Medulla oblongata (tissue), 1 donor: ENCODE data around the gene SGPP2.

Experiments used
- DNase-seq: peaks from one replicate; pipeline ENCODE4 v3.0.0-alpha.2; 2015; ENCODE audit errors: extremely low spot score

SGPP2 gene

DNA sequence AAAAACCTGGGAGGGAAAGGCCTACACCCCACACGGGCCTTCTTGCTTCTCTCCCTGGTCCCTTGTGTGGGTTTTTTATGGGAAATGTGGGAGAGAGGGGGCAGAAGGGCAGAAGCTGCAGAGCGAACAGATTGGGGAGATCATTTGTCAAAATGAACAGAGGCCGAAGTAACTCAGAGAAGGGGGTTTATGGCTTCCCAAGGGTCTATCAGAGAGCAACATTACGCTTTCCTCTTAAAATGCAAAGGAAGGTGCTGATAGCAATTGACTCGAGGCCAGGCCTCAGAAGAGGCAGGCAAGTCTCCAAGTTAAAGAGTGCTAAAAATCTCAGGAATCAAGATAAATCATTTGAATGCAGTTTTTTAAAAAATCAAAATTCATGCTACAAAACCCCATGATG lies 101.5 kb downstream of the SGPP2 start:
- DNase-seq = no peak

DNA sequence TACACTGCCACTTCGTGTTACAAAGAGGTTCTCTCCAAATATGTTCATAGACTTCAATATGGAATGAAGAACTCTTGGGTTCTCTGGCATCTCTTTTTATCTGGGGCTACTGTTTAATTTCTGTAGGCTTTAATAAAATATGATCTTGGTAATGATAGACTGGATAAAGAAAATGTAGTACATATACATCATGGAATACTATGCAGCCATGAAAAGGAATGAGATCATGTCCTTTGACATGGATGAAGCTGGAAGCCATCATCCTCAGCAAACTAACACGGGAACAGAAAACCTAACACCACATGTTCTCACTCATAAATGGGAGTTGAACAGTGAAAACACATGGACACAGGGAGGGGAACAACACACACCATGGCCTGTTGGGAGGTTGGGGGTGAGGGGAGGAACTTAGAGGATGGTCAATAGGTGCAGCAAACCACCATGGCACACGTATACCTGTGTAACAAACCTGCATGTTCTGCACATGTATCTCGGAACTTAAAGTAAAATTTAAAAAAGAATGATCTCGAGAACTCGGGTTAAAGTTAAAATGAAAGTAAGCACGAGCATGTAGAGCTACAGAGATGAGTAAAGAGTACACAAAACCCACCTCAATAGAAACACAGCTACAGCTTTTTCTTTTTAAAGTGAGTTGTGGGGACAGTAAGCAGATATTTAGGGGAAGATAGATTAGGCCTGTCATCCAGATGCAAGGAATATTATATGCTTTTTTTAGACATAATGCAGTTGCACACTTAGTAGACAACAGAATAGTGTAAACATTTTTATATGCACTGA lies 102.3 kb downstream of the SGPP2 start:
- DNase-seq = no peak

DNA sequence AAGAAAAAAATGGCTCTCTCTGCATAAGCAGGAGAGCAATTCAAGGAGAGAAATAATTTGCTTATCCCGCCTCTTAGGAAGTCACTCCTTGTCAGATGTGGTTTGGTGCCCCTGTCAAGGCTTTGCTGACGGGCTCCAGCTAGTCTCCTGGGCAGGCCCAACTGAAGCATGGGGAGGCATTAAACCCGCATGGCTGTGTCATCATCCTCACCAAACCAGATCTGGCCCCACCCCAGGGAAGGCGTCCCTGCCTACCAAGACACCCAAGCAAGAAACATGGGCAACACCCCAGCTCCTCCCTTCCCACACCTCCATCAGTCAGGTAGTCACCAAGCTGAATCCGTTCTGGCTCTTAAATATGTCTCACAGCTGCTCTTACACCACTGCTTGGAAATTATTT lies 108.0 kb downstream of the SGPP2 start:
- DNase-seq = no peak

DNA sequence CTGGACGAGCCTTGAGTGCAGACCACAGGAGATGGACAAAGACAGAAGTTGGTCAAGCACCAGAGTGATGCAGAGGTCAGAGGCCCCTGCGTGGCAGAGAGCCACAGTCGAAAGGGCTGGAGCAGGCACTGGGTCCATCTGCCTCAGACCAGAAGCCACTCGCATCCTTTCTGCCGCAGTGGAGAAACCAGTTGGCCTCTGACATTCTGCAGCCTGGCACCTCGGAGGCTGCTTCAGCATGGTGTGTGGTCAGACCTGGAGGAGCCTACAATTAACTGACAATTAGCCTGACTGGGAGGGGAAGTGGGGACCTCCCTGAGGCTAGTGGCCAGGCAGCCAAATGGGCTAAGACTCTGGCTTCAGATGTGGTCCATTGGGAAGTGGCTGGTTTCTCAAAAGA lies 111.1 kb downstream of the SGPP2 start:
- DNase-seq = no peak

DNA sequence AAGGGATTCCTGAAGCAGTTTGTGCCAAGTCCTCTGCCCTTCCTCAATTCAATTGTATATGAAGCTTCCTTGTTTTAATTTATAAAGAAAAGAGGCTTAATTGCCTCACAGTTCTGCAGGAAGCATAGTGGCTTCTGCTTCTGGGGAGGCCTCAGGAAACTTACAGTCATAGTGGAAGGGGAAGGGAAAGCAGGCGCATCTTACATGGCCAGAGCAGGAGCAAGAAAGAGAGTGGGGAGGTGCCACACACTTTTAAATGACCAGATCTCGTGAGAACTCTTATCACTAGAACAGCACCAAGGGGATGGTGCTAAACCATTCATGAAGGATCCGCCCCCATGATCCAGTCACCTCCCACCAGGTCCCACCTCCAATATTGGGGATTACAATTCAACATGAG lies 114.2 kb downstream of the SGPP2 start:
- DNase-seq = no peak

DNA sequence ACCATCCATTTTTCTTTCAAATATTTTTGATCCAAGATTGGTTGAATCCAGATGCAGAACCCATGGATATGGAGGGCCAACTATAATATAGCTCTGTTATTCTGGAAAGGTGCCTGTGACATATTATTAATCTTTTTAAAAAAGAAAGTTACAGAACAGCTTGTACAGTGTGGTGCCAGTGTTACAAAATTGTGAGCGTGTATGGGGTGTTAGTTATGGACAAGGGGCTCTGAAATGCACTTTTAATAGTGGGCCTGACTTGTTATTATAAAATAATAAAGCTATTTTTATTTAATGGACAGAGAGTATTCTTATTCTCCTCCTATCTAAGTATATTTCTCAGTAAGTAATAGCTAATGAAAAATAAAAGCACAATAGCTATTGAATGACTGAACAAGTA lies 120.3 kb downstream of the SGPP2 start:
- DNase-seq = no peak

DNA sequence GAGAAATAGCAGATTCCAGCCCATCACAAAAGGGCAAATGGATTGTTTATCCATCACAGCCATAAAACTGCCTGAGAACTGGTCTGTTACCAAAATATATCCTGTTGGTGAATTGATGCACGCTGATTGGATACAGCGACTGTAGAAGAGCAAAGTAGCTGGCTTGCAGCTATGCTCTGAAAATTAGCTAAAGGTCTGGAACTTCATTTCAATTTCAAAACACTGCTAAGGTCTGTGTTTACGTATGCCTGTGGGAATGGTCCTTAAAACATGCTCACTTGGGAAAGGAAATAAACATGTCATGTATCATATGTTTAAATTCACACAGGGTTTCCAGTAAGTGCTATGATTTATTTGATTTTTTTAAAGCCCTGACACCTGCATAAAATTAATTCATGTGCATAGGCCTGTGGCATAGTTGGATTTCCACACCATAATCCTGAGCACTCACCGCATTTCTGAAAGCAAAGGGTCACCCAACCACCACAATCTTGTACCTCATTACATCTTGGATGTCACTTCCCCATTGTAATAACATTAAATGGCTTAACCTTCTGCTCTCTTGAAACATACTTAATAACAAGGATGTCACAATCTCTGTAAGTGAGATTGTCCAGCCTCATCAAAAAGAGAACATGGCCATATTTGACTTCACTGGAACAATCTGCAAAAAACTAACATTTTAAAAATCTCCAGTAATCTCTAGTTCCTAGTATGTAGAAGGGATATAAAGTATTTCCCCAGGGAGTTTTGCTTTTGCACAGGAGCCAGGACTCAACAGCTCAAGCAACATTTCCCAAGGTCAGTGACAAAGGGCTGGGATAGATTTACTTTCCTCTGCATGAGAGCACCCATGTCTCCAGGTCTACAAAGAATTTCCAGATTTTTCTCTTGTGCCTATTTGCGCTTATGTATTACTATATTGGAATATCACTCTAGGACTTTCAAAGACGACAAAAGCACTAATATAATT lies 121.8 kb downstream of the SGPP2 start:
- DNase-seq = no peak

DNA sequence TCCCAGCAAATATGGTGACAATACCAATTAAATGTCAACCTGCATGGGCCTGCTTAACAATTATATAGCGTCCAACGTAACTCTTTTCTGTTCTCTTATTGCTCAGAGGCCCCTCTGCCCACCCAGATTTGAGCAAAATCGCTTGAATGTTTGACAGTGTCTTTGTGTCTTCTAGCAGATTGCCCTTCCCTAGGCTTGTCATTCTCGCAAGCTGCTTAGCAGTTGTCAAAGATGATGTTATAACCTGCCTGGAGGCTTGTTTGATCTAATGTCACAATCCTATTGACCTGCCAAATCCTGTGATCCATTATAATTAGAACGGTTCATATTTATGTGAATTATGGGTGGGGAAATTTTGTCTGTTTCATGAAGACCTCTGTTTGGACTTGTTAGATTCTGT lies 122.7 kb downstream of the SGPP2 start:
- DNase-seq = no peak

DNA sequence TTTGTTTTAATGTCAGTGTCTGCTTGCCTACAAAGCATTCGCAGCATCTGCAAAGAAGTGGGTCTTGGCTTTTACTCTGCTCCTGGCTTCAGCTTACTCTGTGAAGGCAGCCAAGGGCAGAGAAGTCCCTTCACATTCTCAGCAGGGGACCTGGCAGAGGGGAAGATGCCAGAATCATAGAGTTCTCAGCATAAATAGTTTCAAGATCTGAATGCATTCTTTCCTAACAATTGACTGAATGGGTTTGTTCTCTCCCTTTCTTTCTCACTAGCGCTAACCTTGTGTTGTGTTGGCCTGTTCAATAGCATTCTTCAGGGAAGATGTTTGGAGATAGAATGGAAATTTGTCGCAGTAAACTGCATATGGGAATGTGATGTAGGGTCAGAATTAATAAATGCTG lies 124.6 kb downstream of the SGPP2 start:
- peak; percentile 56 for DNase-seq

DNA sequence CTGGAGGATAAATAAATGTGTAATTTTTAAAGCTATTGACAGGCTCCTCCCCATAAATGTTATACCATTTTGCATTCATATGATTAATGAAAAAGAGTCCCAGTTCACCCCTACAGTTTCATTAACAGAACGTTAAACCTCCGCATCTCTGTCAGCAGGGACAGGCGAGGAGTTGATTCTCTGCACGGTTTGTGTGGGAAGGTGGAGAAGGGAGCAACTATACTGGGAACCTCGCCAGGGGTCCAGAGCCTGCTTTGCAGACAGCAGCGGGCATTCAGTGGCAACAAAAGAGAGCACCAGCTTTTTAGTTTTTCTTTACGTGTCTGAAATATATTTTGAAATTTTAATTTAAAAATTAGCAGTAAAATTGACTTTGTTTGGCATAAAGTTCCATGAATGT lies 130.2 kb downstream of the SGPP2 start:
- no peak for DNase-seq

DNA sequence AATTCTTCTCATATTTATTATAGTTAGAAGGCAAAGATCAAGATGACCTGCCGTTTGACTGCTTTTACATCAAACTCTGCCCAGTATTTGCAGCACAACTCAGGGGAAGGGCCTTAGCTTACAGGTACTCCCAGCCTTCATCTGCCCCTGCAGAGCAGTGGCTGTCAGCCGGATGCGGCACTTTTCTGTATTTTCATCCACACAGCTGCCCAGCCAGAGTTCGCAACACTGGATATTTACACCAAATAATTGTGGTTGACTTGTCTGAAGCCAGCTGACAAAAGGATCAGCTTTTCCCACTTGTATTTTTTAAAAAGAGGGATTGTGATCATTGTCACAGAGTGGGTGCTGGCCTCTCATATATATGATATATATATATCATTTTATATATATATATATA lies 136.8 kb downstream of the SGPP2 start:
- no peak for DNase-seq

DNA sequence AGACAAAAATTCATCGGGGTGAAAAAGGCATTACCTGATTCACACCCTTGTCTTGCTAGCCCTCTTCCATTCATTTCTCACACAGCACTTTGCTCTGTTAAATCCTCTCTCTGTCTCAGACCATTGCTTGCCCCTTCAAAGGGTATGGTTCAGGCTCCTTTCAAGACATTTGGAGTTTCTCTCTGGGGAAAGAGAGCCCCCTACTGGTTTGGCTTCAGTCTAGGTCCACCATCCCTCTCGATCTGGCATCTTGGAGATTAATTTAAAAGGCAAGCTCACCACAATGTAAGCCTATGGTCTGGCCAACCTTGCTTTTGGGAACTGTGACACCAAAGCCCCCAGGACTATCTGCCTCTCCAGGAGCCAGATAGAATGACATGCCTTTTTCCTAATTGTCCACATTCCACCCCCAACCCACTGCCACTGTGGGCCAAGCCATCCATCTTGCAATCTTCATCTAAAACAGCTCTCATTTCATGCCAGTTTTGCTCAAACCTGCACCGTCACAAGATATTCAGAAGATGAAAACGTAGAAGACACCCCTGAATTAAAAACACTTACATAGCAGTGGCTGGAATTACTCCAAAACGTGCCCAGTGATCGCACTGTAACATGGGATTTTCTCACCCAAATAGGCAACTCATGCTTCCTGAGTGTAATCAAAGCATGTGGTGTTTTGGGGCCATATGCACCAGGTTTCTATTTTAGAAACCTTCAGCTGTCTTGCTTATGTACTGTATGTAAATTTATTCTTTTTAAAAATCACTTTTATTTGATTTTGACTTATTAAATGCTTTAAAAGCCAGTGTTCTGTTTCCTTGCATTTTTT lies 137.7 kb downstream of the SGPP2 start:
- DNase-seq = peak; percentile 78

DNA sequence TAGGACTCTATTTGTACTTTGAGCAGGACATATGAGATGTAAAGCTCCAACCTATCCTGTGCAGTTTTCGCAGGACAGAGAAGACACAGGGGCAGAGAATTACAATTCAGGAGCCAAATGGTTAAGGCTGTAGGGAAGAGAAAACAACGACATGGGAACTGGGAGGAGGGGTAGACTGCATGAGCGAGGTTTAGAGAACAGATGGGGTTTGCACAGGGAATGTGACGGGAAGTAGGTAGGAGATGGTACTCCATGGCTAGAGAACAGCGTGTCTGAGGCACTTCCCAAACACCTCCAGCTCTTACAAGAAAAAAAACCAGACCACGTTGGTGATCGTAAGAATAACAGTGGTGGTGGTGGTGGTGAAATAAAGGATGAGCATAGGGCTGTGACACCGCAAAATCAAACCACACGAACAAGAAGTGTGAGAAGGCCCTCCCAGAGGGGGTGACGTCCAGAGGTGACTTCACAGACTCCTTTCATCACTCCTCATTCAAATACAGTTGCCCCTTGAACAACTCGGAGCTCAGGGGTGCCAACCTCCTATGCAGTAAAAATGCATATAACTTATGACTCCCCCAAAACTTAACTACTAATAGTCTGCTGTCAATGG lies 138.9 kb downstream of the SGPP2 start:
- no peak for DNase-seq

DNA sequence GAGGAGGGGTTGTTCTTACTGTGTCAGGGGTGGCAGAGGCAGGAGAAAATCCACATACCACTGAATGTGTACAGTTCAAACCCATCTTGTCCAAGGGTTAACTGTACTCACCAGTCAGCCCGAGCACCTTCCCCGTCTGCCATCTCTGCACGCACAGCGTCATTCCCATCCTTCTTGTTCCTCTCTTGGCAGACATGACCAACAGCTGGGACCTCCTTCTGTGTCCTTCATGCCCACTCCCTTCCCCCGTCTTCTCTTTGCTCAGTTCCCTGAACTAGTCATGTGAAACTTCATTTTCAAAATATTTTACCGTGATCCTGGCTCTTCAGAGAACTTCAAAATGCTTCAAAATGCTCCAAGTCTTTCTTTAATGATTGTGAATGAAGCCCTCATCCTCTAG lies 139.6 kb downstream of the SGPP2 start:
- DNase-seq = no peak

DNA sequence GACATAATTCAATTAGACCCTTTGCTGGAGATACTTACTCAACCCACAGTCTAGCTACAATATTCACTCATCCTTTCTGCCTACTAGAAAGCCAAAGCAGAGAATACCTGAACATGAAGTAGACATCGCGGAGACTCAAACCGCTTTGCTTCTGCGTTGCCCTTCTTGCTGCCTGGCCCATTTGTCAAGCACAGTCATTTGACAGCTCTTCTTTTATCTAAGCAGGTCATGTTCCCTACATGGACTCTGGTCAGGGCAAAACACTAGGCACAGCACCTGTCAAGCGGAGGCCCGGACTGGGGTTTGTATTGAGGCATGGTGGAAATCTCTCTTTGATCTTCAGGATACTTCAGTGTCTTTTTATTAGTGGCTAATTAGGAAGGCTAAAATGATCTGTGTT lies 141.9 kb downstream of the SGPP2 start:
- DNase-seq = no peak

DNA sequence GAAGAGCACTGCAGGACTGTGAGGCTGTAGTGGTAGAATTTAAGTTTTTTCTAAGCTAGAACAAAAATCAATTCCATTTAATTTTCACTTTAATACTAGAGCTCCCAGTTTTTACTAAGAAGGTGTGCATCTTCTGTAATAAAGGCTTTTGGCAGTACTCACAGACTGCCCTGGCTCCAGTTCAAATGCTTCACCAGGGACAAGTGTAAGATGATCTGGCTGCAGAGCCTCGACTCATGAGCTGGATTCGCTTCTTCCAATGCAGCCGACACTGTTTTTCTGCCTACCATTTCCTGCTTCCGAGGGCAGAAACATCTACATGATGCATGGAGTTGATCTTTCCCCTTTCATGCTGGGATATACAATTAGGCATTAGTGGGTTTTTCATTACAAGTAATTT lies 144.5 kb downstream of the SGPP2 start:
- DNase-seq = peak; percentile 25

DNA sequence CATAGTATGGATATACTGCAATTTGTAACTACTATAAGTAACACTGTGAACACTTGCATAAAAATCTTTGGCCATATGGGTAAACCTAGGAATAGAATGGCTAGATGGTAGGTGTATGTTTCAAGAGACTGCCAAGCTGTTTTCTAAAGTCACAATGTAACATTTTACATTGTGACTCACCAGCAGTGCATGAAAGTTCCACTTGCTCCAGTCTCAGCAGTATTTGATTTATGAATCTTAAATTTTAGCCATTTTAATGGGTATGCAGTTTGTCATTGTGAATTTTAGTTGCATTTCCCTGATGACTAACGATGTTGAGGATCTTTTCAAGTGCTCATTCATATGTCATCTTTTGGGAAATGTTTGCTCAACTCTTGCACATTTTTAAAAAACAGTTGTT lies 145.5 kb downstream of the SGPP2 start:
- no peak for DNase-seq

DNA sequence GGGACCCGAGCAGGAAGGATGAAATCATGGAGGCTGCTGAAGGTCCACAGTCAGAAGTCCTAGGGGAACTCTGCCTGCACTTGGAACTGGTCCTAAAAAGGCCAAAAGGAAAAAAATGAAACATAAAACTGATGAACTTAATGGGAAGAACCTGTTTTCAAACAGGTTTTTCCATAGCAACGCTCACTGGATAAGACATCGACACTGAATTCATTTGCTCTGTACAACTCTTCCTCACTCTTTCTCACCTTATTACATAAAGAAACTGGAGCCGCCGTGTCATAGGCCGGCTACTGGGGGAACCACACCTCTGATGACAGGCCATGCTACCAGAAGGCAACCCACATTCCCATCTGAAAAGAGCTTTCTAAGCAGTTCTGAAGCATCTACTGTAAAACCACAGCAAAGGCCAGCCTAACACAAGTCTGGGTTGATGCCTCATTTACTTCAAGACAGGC lies 147.9 kb downstream of the SGPP2 start:
- DNase-seq = no peak

DNA sequence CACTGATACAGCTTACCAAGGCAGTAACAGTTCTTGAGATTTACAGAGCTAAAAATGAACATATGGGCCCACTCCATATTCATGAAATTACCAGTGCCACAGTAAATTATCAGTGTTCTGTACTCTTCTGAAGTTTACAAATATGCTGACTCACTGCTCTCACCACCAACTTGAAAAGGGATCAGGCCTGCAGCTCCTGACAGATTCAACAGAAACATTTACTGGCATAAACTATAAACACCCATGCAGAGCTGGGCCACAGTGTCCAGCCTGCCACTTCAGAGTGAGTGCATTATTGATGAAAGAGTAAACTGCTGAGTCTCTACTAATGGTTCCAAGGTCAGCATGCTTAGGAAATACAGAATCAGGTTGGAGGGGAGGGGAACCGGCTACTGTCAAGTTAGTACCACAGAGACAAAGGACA lies 148.4 kb downstream of the SGPP2 start:
- peak; percentile 21 for DNase-seq

DNA sequence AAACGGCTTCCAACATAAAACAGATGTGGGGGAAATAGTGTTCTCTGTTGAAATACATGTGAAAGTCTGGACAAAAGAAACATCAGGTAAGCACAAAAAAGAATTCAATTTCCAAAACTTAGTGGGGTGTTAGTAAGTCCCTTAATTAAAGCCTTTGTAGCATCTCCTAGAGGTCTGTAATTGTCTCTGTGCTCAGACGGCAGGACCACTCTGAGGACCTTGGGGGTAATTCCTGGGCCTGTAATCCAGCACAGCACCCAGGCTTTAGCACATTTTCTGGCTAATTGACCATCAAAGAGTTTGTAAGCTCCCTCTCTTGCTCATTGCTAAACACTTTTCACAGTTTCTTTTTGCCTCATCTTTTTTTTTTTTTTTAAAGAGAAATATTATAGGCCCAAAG lies 151.3 kb downstream of the SGPP2 start:
- no peak for DNase-seq
